ENCODE data around the gene XAB2.

Gene XAB2

GRCh38 chr19:7668842-7669241 is 39.5 kb upstream of the XAB2 start, which contains the start of gene RETN:
RETN (plus strand) TSS chr19:7669049; CDS start chr19:7669327, 278 bp downstream.
- H3K4me1 ChIP-seq (ENCODE audit: control insufficient read depth, insufficient read depth, low read length): no peaks in the 10 kb centered on the region
- no peak within 1 kb of the TSS for H3K27ac ChIP-seq (ENCODE audit: insufficient read depth, low read depth, low read length, poor library complexity, severe bottlenecking)
- H3K27me3 ChIP-seq (ENCODE audit: control insufficient read depth, insufficient read depth, low read length, poor library complexity, severe bottlenecking): peaks cover 50% of the 10 kb centered on the region
- WGBS, 2 experiments: 84 to 86% methylated on average over 9 of the region's 9 CpGs
- no peaks in the 10 kb centered on the region for H3K36me3 ChIP-seq (ENCODE audit: control insufficient read depth, insufficient read depth, low read length)
- no peaks in the 10 kb centered on the region for H3K9me3 ChIP-seq (ENCODE audit: control insufficient read depth, low read length)
- peak within 1 kb of the TSS; percentile 2 for H3K4me3 ChIP-seq (ENCODE audit: insufficient read depth, low read depth, low read length)

GRCh38 chr19:7665076-7665475 is 35.7 kb upstream of the XAB2 start:
- Histone ChIP-seq H3K9me3 (ENCODE audit: control insufficient read depth, low read length) (no peaks in the 10 kb centered on the region), H3K27me3 (ENCODE audit: control insufficient read depth, insufficient read depth, low read length, poor library complexity, severe bottlenecking) (peaks cover 19% of the 10 kb centered on the region), H3K4me3 (ENCODE audit: insufficient read depth, low read depth, low read length) (no peak overlapping the region), H3K27ac (ENCODE audit: insufficient read depth, low read depth, low read length, poor library complexity, severe bottlenecking) (no peak overlapping the region), H3K4me1 (ENCODE audit: control insufficient read depth, insufficient read depth, low read length) (no peaks in the 10 kb centered on the region), H3K36me3 (ENCODE audit: control insufficient read depth, insufficient read depth, low read length) (no peaks in the 10 kb centered on the region)
- WGBS, 2 experiments: 71 to 79% methylated on average over 4 of the region's 4 CpGs

GRCh38 chr19:7663706-7664105 is 34.4 kb upstream of the XAB2 start:
- Histone ChIP-seq H3K27ac (ENCODE audit: insufficient read depth, low read depth, low read length, poor library complexity, severe bottlenecking) (no peak overlapping the region), H3K36me3 (ENCODE audit: control insufficient read depth, insufficient read depth, low read length) (no peaks in the 10 kb centered on the region), H3K4me1 (ENCODE audit: control insufficient read depth, insufficient read depth, low read length) (no peaks in the 10 kb centered on the region), H3K9me3 (ENCODE audit: control insufficient read depth, low read length) (no peaks in the 10 kb centered on the region), H3K27me3 (ENCODE audit: control insufficient read depth, insufficient read depth, low read length, poor library complexity, severe bottlenecking) (peaks cover 5% of the 10 kb centered on the region), H3K4me3 (ENCODE audit: insufficient read depth, low read depth, low read length) (no peak overlapping the region)
- 80 to 82% methylated on average over 6 to 7 of the region's 7 CpGs for WGBS, 2 experiments

GRCh38 chr19:7662657-7663056 is 33.3 kb upstream of the XAB2 start:
- no peaks in the 10 kb centered on the region for H3K9me3 ChIP-seq (ENCODE audit: control insufficient read depth, low read length)
- H3K36me3 ChIP-seq (ENCODE audit: control insufficient read depth, insufficient read depth, low read length): no peaks in the 10 kb centered on the region
- 88 to 89% methylated on average over 12 to 14 of the region's 14 CpGs for WGBS, 2 experiments
- H3K4me3 ChIP-seq (ENCODE audit: insufficient read depth, low read depth, low read length): no peak overlapping the region
- H3K27ac ChIP-seq (ENCODE audit: insufficient read depth, low read depth, low read length, poor library complexity, severe bottlenecking): no peak overlapping the region
- peaks cover 3% of the 10 kb centered on the region for H3K27me3 ChIP-seq (ENCODE audit: control insufficient read depth, insufficient read depth, low read length, poor library complexity, severe bottlenecking)
- no peaks in the 10 kb centered on the region for H3K4me1 ChIP-seq (ENCODE audit: control insufficient read depth, insufficient read depth, low read length)

GRCh38 chr19:7661744-7662538 is 32.6 kb upstream of the XAB2 start:
- H3K4me1 ChIP-seq (ENCODE audit: control insufficient read depth, insufficient read depth, low read length): no peaks in the 10 kb centered on the region
- H3K9me3 ChIP-seq (ENCODE audit: control insufficient read depth, low read length): no peaks in the 10 kb centered on the region
- no peak overlapping the region for H3K27ac ChIP-seq (ENCODE audit: insufficient read depth, low read depth, low read length, poor library complexity, severe bottlenecking)
- 77 to 81% methylated on average over 8 of the region's 8 CpGs for WGBS, 2 experiments
- no peak overlapping the region for H3K4me3 ChIP-seq (ENCODE audit: insufficient read depth, low read depth, low read length)
- peaks cover 2% of the 10 kb centered on the region for H3K27me3 ChIP-seq (ENCODE audit: control insufficient read depth, insufficient read depth, low read length, poor library complexity, severe bottlenecking)
- H3K36me3 ChIP-seq (ENCODE audit: control insufficient read depth, insufficient read depth, low read length): no peaks in the 10 kb centered on the region

GRCh38 chr19:7658219-7658686 is 28.9 kb upstream of the XAB2 start:
- no peak overlapping the region for H3K27ac ChIP-seq (ENCODE audit: insufficient read depth, low read depth, low read length, poor library complexity, severe bottlenecking)
- no peaks in the 10 kb centered on the region for H3K27me3 ChIP-seq (ENCODE audit: control insufficient read depth, insufficient read depth, low read length, poor library complexity, severe bottlenecking)
- H3K9me3 ChIP-seq (ENCODE audit: control insufficient read depth, low read length): no peaks in the 10 kb centered on the region
- H3K4me1 ChIP-seq (ENCODE audit: control insufficient read depth, insufficient read depth, low read length): no peaks in the 10 kb centered on the region
- no peak overlapping the region for H3K4me3 ChIP-seq (ENCODE audit: insufficient read depth, low read depth, low read length)
- no peaks in the 10 kb centered on the region for H3K36me3 ChIP-seq (ENCODE audit: control insufficient read depth, insufficient read depth, low read length)
- 57 to 61% methylated on average over 9 of the region's 9 CpGs for WGBS, 2 experiments

GRCh38 chr19:7657131-7657751 is 27.9 kb upstream of the XAB2 start:
- no peaks in the 10 kb centered on the region for H3K4me1 ChIP-seq (ENCODE audit: control insufficient read depth, insufficient read depth, low read length)
- H3K36me3 ChIP-seq (ENCODE audit: control insufficient read depth, insufficient read depth, low read length): no peaks in the 10 kb centered on the region
- 63 to 64% methylated on average over 14 of the region's 14 CpGs for WGBS, 2 experiments
- H3K27ac ChIP-seq (ENCODE audit: insufficient read depth, low read depth, low read length, poor library complexity, severe bottlenecking): peak overlapping the region; percentile 36
- no peak overlapping the region for H3K4me3 ChIP-seq (ENCODE audit: insufficient read depth, low read depth, low read length)
- no peaks in the 10 kb centered on the region for H3K9me3 ChIP-seq (ENCODE audit: control insufficient read depth, low read length)
- no peaks in the 10 kb centered on the region for H3K27me3 ChIP-seq (ENCODE audit: control insufficient read depth, insufficient read depth, low read length, poor library complexity, severe bottlenecking)

GRCh38 chr19:7655581-7655980 is 26.2 kb upstream of the XAB2 start:
- Histone ChIP-seq H3K9me3 (ENCODE audit: control insufficient read depth, low read length) (no peaks in the 10 kb centered on the region), H3K27me3 (ENCODE audit: control insufficient read depth, insufficient read depth, low read length, poor library complexity, severe bottlenecking) (peaks cover 8% of the 10 kb centered on the region), H3K27ac (ENCODE audit: insufficient read depth, low read depth, low read length, poor library complexity, severe bottlenecking) (no peak overlapping the region), H3K4me1 (ENCODE audit: control insufficient read depth, insufficient read depth, low read length) (no peaks in the 10 kb centered on the region), H3K36me3 (ENCODE audit: control insufficient read depth, insufficient read depth, low read length) (no peaks in the 10 kb centered on the region), H3K4me3 (ENCODE audit: insufficient read depth, low read depth, low read length) (no peak overlapping the region)
- 82% methylated on average over 8 of the region's 8 CpGs for WGBS, 2 experiments

GRCh38 chr19:7654401-7654800 is 25.1 kb upstream of the XAB2 start:
- Histone ChIP-seq H3K27me3 (ENCODE audit: control insufficient read depth, insufficient read depth, low read length, poor library complexity, severe bottlenecking) (peaks cover 11% of the 10 kb centered on the region), H3K36me3 (ENCODE audit: control insufficient read depth, insufficient read depth, low read length) (no peaks in the 10 kb centered on the region), H3K9me3 (ENCODE audit: control insufficient read depth, low read length) (no peaks in the 10 kb centered on the region), H3K27ac (ENCODE audit: insufficient read depth, low read depth, low read length, poor library complexity, severe bottlenecking) (no peak overlapping the region), H3K4me1 (ENCODE audit: control insufficient read depth, insufficient read depth, low read length) (no peaks in the 10 kb centered on the region), H3K4me3 (ENCODE audit: insufficient read depth, low read depth, low read length) (no peak overlapping the region)
- WGBS, 2 experiments: 86 to 88% methylated on average over 6 to 8 of the region's 8 CpGs

GRCh38 chr19:7652061-7652641 is 22.8 kb upstream of the XAB2 start:
- no peaks in the 10 kb centered on the region for H3K9me3 ChIP-seq (ENCODE audit: control insufficient read depth, low read length)
- 10 to 11% methylated on average over 28 of the region's 28 CpGs for WGBS, 2 experiments
- peak overlapping the region; percentile 1 for H3K4me3 ChIP-seq (ENCODE audit: insufficient read depth, low read depth, low read length)
- peak overlapping the region; percentile 61 for H3K27ac ChIP-seq (ENCODE audit: insufficient read depth, low read depth, low read length, poor library complexity, severe bottlenecking)
- peaks cover 11% of the 10 kb centered on the region for H3K27me3 ChIP-seq (ENCODE audit: control insufficient read depth, insufficient read depth, low read length, poor library complexity, severe bottlenecking)
- H3K4me1 ChIP-seq (ENCODE audit: control insufficient read depth, insufficient read depth, low read length): no peaks in the 10 kb centered on the region
- H3K36me3 ChIP-seq (ENCODE audit: control insufficient read depth, insufficient read depth, low read length): no peaks in the 10 kb centered on the region
